Lower lobe of right lung (tissue), 2 donors: Measurements from ENCODE around the gene CPEB1. TPM values are rescaled to one million over a fixed set of nuclear protein-coding genes. Genes with fewer than 3 reads are reported as not detected.
A peak's percentile ranks its signal among the peaks of the same experiment; 100 is the strongest.

Experiments
- ATAC-seq, 2 donors: fragments of 200-7000 bp; cut with Tn5 transposase; one replicate each; pipeline ENCODE4 v1.9.1; 2020 to 2022; ENCODE audit warnings: mild to moderate bottlenecking in 2 of 2, moderate library complexity in 2 of 2
- DNase-seq: peaks from one replicate; pipeline ENCODE4 v3.0.0-alpha.2; 2020
- H3K27ac ChIP-seq: fragments of 200-600 bp; one replicate; pipeline ENCODE4 v1.8.0; 2022
- H3K27me3 ChIP-seq: fragments of 200-600 bp; one replicate; pipeline ENCODE4 v1.8.0; 2022; ENCODE audit warnings: low read depth
- H3K36me3 ChIP-seq: fragments of 200-600 bp; one replicate; pipeline ENCODE4 v1.8.0; 2022; ENCODE audit warnings: mild to moderate bottlenecking
- H3K4me1 ChIP-seq: fragments of 200-600 bp; one replicate; pipeline ENCODE4 v1.8.0; 2022
- H3K4me3 ChIP-seq: fragments of 200-600 bp; one replicate; pipeline ENCODE4 v1.8.0; 2022; ENCODE audit warnings: mild to moderate bottlenecking
- H3K9me3 ChIP-seq: fragments of 200-600 bp; one replicate; pipeline ENCODE4 v1.8.0; 2022
- CTCF ChIP-seq: fragments of 200-600 bp; IDR thresholded peaks from one replicate; pipeline ENCODE4 v1.8.0; 2022; ENCODE audit warnings: antibody characterized with exemption, mild to moderate bottlenecking
- intact Hi-C: fragments of 100-400 bp; cut with DNase I; formaldehyde crosslinking; loops from one replicate; pipeline ENCODE4 v1.11.0; 2022
- total RNA-seq: library from RNA; stranded (reverse); fragmentation: NEBNext Ultra II Directional; extraction: Animal tissue kit (Norgen Biotek cat#: 25700); gene quantifications from one replicate; pipeline ENCODE4 v1.2.1, GENCODE V29; 2021
- donor health status: DM: no; HTN: yes; CAD: no; lungs with severe emphysema.

The CPEB1 gene
- total RNA-seq, 1 donor from 2014 or later = 2.7 TPM

- no peak for DNase-seq
These were observed 59.4 kb downstream of the CPEB1 start for GRCh38 chr15:82587805-82588204.

GRCh38 chr15:82585072-82585471, 62.1 kb downstream of the CPEB1 start:
- Histone ChIP-seq H3K4me1 (no peaks in the 10 kb centered on the region), H3K27me3 (no peaks in the 10 kb centered on the region), H3K27ac (no peak overlapping the region), H3K4me3 (no peak overlapping the region), H3K36me3 (no peaks in the 10 kb centered on the region), H3K9me3 (no peaks in the 10 kb centered on the region)
- no peak for DNase-seq
- ATAC-seq = no peak
- TF ChIP-seq CTCF = no peak
- intact Hi-C loops = no loop called here

More at GRCh38 chr15:82587805-82588204, 59.4 kb downstream of the CPEB1 start:
- H3K4me1 ChIP-seq = no peaks in the 10 kb centered on the region
- H3K27ac ChIP-seq = no peak overlapping the region
- H3K4me3 ChIP-seq = no peak overlapping the region
- H3K9me3 ChIP-seq = no peaks in the 10 kb centered on the region
- ATAC-seq = no peak
- no peaks in the 10 kb centered on the region for H3K36me3 ChIP-seq
- H3K27me3 ChIP-seq = peaks cover 6% of the 10 kb centered on the region
- intact Hi-C loops = no loop called here
- no peak for TF ChIP-seq CTCF

DNA sequence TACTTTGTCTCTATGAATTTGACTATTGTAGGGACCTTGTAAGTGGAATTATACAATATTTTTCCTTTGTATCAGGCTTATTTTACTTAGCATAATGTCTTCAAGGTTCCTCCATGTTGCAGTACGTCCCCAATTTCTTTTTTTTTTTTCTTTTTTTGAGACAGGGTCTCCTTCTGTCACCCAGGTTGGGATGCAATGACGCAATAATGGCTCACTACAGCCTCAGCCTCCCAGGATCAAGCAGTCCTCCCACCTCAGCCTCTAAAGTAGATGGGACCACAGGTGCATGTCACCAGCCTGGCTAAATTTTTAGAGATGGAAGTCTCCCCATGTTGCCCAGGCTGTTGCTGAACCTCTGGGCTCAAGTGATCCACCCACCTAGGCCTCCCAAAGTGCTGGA, 66.5 kb downstream of the CPEB1 start:
- DNase-seq (no peak), ATAC-seq (no peak)
- Histone ChIP-seq H3K36me3 (no peaks in the 10 kb centered on the region), H3K4me1 (no peaks in the 10 kb centered on the region), H3K4me3 (no peak overlapping the region), H3K9me3 (no peaks in the 10 kb centered on the region), H3K27ac (no peak overlapping the region), H3K27me3 (no peaks in the 10 kb centered on the region)
- no peak for TF ChIP-seq CTCF
- intact Hi-C loops = no loop called here

DNA sequence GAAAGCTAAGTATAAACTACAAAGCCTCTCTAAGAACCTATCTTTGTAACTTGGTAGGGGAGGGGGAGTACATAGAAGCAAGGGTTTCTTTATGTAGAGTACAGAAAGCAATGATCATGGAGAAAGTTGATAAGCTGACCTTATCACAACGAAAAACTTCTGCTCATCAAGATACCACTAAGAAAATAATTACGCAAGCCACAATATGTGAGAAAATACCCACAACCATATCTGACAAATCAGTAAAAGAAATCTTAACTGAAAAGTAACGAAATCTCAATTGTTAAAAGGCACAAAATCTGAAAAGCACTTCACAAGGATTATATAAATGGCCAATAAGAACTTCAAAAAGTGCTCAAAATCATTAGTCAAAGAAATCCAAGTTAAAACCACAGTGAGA, 71.8 kb downstream of the CPEB1 start:
- no peaks in the 10 kb centered on the region for H3K9me3 ChIP-seq
- H3K36me3 ChIP-seq = no peaks in the 10 kb centered on the region
- peaks cover 6% of the 10 kb centered on the region for H3K4me1 ChIP-seq
- intact Hi-C loops = no loop called here
- no peaks in the 10 kb centered on the region for H3K27me3 ChIP-seq
- no peak overlapping the region for H3K27ac ChIP-seq
- no peak for TF ChIP-seq CTCF
- ATAC-seq = no peak
- no peak for DNase-seq
- no peak overlapping the region for H3K4me3 ChIP-seq

DNA sequence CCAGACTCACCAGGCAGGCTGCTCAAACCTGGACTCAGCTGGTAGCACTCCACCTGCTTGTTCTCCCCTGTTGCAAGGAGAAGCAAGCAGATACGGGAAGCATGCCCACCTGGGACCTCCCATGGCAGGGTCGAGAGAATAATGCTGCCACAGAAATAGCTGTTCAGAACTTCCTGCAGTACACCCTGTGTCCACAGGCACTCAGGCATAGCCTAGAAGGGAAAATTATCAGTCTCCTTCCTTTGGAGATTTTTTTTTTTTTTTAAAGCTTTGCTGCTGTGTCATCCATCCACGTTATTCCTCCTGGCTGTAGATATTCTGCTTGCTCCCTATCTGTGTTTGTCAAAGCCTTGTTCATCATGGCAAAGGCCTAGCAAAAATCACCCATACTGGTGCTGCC, 74.2 kb downstream of the CPEB1 start:
- Histone ChIP-seq H3K27ac (no peak overlapping the region), H3K27me3 (no peaks in the 10 kb centered on the region), H3K4me3 (no peak overlapping the region), H3K36me3 (no peaks in the 10 kb centered on the region), H3K4me1 (peaks cover 6% of the 10 kb centered on the region), H3K9me3 (no peaks in the 10 kb centered on the region)
- DNase-seq = no peak
- no peak for ATAC-seq
- intact Hi-C loops = no loop called here
- TF ChIP-seq CTCF = no peak

DNA sequence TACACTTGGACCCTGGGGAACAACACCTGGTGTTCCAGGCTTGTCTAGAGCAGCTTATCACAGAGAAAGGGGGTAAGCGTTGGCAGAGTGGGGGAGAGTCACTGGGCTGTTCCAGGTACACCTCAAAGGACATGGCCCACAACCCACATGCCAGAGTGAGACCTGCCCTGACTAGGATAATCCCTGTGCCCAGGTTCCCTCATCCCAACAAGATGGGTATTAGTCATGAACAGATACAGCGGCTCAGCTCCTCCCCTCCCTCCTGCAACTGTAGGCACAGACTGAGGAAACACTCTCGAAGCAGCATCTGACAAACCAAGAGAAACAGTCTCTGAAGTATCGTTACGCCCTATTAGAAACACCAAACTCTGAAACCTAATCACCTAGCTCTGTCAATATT, 74.9 kb downstream of the CPEB1 start:
- H3K4me3 ChIP-seq = peak overlapping the region; percentile 47
- H3K9me3 ChIP-seq = no peaks in the 10 kb centered on the region
- H3K4me1 ChIP-seq = peaks cover 6% of the 10 kb centered on the region
- ATAC-seq = peak; percentile 19 to 21
- DNase-seq = no peak
- no peaks in the 10 kb centered on the region for H3K36me3 ChIP-seq
- intact Hi-C loops = no loop called here
- H3K27me3 ChIP-seq = no peaks in the 10 kb centered on the region
- H3K27ac ChIP-seq = no peak overlapping the region
- no peak for TF ChIP-seq CTCF
